Nephron (organoid): ENCODE measurements around the gene C1QL2.

ENCODE experiments used
- H3K27ac Mint-ChIP-seq, 3 experiments: 2 replicates each; pipeline ENCODE4 v1.8.0; 2020; ENCODE audit warnings: mixed read lengths in 3 of 3, mild to moderate bottlenecking in 2 of 3, moderate library complexity in 1 of 3
- H3K27me3 Mint-ChIP-seq: 2 replicates; pipeline ENCODE4 v1.8.0; 2021; ENCODE audit warnings: low read depth, mild to moderate bottlenecking, moderate library complexity, mixed read lengths
- H3K36me3 Mint-ChIP-seq: 2 replicates; pipeline ENCODE4 v1.8.0; 2020; ENCODE audit warnings: low read depth, mixed read lengths
- H3K4me1 Mint-ChIP-seq: 2 replicates; pipeline ENCODE4 v1.8.0; 2020; ENCODE audit warnings: mixed read lengths
- H3K4me3 Mint-ChIP-seq, 3 experiments: 2 replicates each; pipeline ENCODE4 v1.8.0; 2020; ENCODE audit warnings: mild to moderate bottlenecking in 3 of 3, mixed read lengths in 3 of 3, moderate library complexity in 2 of 3
- H3K9me3 Mint-ChIP-seq: 2 replicates; pipeline ENCODE4 v1.8.0; 2020; ENCODE audit warnings: mixed read lengths
- TF ChIP-seq, protein P1 (sequence below), 3 experiments: fragments of 200-600 bp; sonication (generic); IDR thresholded peaks; one replicate each; pipeline ENCODE4 v1.5.0; 2021; ENCODE audit warnings: antibody characterized with exemption in 3 of 3; ENCODE audit not compliant: unreplicated experiment in 3 of 3

The C1QL2 gene

GRCh38 chr2:119202610-119203310 lies 44.2 kb upstream of the C1QL2 start:
- Mint-ChIP-seq H3K36me3 (no peaks in the 10 kb centered on the region), H3K4me1 (no peaks in the 10 kb centered on the region), H3K27me3 (peaks cover 36% of the 10 kb centered on the region), H3K9me3 (no peaks in the 10 kb centered on the region), H3K4me3 (no peak overlapping the region), H3K27ac (no peak overlapping the region)
- TF ChIP-seq, protein P1, sequence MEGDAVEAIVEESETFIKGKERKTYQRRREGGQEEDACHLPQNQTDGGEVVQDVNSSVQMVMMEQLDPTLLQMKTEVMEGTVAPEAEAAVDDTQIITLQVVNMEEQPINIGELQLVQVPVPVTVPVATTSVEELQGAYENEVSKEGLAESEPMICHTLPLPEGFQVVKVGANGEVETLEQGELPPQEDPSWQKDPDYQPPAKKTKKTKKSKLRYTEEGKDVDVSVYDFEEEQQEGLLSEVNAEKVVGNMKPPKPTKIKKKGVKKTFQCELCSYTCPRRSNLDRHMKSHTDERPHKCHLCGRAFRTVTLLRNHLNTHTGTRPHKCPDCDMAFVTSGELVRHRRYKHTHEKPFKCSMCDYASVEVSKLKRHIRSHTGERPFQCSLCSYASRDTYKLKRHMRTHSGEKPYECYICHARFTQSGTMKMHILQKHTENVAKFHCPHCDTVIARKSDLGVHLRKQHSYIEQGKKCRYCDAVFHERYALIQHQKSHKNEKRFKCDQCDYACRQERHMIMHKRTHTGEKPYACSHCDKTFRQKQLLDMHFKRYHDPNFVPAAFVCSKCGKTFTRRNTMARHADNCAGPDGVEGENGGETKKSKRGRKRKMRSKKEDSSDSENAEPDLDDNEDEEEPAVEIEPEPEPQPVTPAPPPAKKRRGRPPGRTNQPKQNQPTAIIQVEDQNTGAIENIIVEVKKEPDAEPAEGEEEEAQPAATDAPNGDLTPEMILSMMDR (IDR thresholded peaks at IDR 0.05; ENCODE audit: unreplicated experiment in 3 of 3), result no peak

GRCh38 chr2:119201815-119202214 lies 43.3 kb upstream of the C1QL2 start:
- TF ChIP-seq, protein P1 (IDR thresholded peaks at IDR 0.05; ENCODE audit: unreplicated experiment in 3 of 3), result no peak
- no peaks in the 10 kb centered on the region for H3K9me3 Mint-ChIP-seq
- H3K4me3 Mint-ChIP-seq, result no peak overlapping the region
- peaks cover 45% of the 10 kb centered on the region for H3K27me3 Mint-ChIP-seq
- H3K36me3 Mint-ChIP-seq, result no peaks in the 10 kb centered on the region
- no peak overlapping the region for H3K27ac Mint-ChIP-seq
- no peaks in the 10 kb centered on the region for H3K4me1 Mint-ChIP-seq

DNA sequence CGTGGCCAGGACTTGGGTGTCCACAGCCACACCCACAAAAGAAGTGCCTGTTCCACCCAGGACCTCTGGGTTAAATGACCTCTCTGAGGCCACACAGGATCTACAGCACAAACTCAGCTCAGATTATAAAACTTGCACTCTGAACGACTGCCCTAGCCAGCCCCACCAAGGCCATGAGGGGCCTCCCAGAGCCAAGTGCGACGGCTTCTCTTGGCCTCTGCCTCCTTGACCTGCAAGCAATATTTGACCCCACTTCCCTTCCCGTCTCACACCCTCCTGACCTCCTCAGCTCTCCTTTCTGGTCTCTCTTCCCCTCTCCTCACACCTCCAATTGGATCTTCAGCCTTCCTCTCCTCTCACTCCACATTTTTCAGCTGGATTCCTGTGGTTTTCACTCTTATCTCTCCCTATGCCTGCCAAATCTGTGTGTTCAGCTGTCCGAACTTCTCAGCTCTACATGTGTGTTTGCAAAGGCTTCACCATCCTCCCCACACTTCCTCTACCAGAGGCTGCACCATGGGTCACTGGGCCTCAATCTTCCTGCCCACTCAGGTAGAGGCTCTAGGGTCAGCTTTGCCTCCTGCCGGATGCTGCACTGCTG lies 39.8 kb upstream of the C1QL2 start:
- no peak overlapping the region for H3K27ac Mint-ChIP-seq
- H3K36me3 Mint-ChIP-seq, result no peaks in the 10 kb centered on the region
- TF ChIP-seq, protein P1 (IDR thresholded peaks at IDR 0.05; ENCODE audit: unreplicated experiment in 3 of 3), result no peak
- H3K4me3 Mint-ChIP-seq, result no peak overlapping the region
- H3K27me3 Mint-ChIP-seq, result peaks cover 71% of the 10 kb centered on the region
- no peaks in the 10 kb centered on the region for H3K4me1 Mint-ChIP-seq
- no peaks in the 10 kb centered on the region for H3K9me3 Mint-ChIP-seq

GRCh38 chr2:119197529-119198239 lies 39.1 kb upstream of the C1QL2 start:
- Mint-ChIP-seq H3K27me3 (peaks cover 73% of the 10 kb centered on the region), H3K36me3 (no peaks in the 10 kb centered on the region), H3K27ac (no peak overlapping the region), H3K4me1 (no peaks in the 10 kb centered on the region), H3K9me3 (no peaks in the 10 kb centered on the region), H3K4me3 (no peak overlapping the region)
- TF ChIP-seq, protein P1 (IDR thresholded peaks at IDR 0.05; ENCODE audit: unreplicated experiment in 3 of 3), result no peak

DNA sequence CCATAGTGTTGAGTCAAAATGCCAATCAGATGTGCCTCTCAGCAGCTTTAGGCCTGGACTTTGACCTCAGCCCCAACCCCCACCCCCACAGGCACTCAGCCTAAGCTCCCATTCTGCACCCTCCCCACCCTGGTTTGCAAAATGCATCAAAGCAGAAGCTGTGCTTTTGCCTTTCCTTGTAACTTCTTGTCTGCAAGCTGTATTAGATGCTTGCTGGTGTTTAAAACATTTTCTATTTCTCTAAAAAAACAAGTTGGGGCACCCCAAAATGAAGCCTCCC lies 38.5 kb upstream of the C1QL2 start:
- no peak overlapping the region for H3K27ac Mint-ChIP-seq
- H3K9me3 Mint-ChIP-seq, result no peaks in the 10 kb centered on the region
- H3K4me1 Mint-ChIP-seq, result no peaks in the 10 kb centered on the region
- H3K36me3 Mint-ChIP-seq, result no peaks in the 10 kb centered on the region
- TF ChIP-seq, protein P1 (IDR thresholded peaks at IDR 0.05; ENCODE audit: unreplicated experiment in 3 of 3), result no peak
- no peak overlapping the region for H3K4me3 Mint-ChIP-seq
- H3K27me3 Mint-ChIP-seq, result peaks cover 68% of the 10 kb centered on the region
